Measurements from ENCODE around the gene DAB1.

DAB1 gene

DNA sequence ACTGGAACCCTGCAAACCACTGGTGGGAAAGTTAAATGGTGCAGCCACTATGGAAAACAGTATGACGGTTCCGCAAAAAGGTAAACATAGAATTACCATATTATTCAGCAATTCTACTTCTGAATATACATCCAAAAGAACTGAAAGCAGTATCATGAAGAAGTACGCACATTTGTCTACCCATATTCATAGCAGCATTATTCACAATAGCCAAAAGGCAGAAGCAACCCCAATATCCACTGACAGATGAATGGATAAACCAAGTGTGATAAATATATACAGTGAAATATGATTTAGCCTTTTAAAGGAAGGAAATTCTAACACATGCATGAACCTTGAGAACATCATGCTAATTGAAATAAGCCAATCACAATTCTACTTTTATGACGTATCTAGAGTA, 39.6 kb downstream of the DAB1 start:
- TF ChIP-seq CTCF (conservative IDR thresholded peaks at IDR 0.05; ENCODE audit: low read depth), result no peak
- no peak overlapping the region for H3K27ac ChIP-seq
- ChIA-PET POLR2A (ENCODE audit: low non-redundant PET) (no interaction called here), CTCF (no interaction called here)
- DNase-seq (ENCODE audit: low spot score), result no peak

DNA sequence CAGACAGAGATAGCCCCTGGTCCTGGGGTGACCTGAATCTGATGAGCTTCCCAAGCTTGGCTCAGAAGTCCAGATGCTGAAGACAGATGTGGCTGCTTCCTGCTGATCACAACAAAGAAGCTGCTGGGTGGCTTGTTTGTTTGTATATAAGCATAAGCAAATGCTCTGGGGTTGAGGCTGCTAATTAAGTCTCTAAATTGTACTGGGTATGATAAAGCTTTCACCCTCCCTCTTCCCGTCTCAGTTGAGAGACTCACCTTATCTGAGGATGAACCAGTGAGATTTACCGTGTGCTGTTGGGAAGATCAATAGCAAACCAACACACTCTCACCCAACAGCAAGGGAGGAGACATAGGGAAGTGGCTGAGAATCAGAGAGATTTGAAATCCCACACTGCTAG, 42.0 kb downstream of the DAB1 start:
- no peak for DNase-seq (ENCODE audit: low spot score)
- TF ChIP-seq CTCF (conservative IDR thresholded peaks at IDR 0.05; ENCODE audit: low read depth), result no peak
- H3K27ac ChIP-seq, result no peak overlapping the region
- ChIA-PET CTCF (no interaction called here), POLR2A (ENCODE audit: low non-redundant PET) (no interaction called here)

GRCh38 chr1:57381426-57381825, 42.4 kb downstream of the DAB1 start:
- ChIA-PET POLR2A (ENCODE audit: low non-redundant PET) (no interaction called here), CTCF (no interaction called here)
- H3K27ac ChIP-seq, result no peak overlapping the region
- TF ChIP-seq CTCF (conservative IDR thresholded peaks at IDR 0.05; ENCODE audit: low read depth), result no peak
- DNase-seq (ENCODE audit: low spot score), result no peak

GRCh38 chr1:57380923-57381322, 42.9 kb downstream of the DAB1 start:
- TF ChIP-seq CTCF (conservative IDR thresholded peaks at IDR 0.05; ENCODE audit: low read depth), result no peak
- DNase-seq (ENCODE audit: low spot score), result no peak
- POLR2A ChIA-PET (ENCODE audit: low non-redundant PET), result no interaction called here
- CTCF ChIA-PET, result no interaction called here
- H3K27ac ChIP-seq, result no peak overlapping the region

DNA sequence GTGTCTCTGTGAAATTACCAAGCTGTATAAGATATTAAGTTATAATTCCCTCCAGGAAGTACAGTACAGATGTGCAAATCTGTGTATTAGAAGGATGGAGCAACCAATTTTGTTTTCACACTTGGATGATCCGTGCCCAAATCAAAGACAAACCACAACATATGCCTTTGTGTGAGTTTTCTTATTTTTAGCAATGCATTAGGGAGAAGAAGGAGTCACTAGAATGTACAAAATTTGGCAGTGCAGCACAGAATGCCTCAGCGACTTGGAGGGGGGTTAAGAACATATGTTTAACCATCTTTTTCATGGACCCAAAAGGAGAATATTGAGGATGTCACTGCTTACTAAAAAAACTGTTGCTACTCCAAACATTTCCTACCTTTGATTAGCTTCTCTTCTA, 45.3 kb downstream of the DAB1 start:
- POLR2A ChIA-PET (ENCODE audit: low non-redundant PET), result no interaction called here
- no peak overlapping the region for H3K27ac ChIP-seq
- DNase-seq (ENCODE audit: low spot score), result no peak
- no peak for TF ChIP-seq CTCF (conservative IDR thresholded peaks at IDR 0.05; ENCODE audit: low read depth)
- CTCF ChIA-PET, result no interaction called here

- DNase-seq (ENCODE audit: low spot score), result no peak
- H3K27ac ChIP-seq, result no peak overlapping the region
- ChIA-PET POLR2A (ENCODE audit: low non-redundant PET) (no interaction called here), CTCF (no interaction called here)
- TF ChIP-seq CTCF (conservative IDR thresholded peaks at IDR 0.05; ENCODE audit: low read depth), result no peak
These were observed 46.3 kb downstream of the DAB1 start for GRCh38 chr1:57377339-57378139.
